ENCODE data around the gene MYH9.

The MYH9 gene

GRCh38 chr22:36359470-36359996 is 28.2 kb downstream of the MYH9 start:
- no peak overlapping the region for H3K4me3 ChIP-seq (replicated peaks; ENCODE audit: low read depth, low read length)
- DNase-seq (ENCODE audit: extremely low read depth, low read depth) = no peak
- TF ChIP-seq, protein P1, sequence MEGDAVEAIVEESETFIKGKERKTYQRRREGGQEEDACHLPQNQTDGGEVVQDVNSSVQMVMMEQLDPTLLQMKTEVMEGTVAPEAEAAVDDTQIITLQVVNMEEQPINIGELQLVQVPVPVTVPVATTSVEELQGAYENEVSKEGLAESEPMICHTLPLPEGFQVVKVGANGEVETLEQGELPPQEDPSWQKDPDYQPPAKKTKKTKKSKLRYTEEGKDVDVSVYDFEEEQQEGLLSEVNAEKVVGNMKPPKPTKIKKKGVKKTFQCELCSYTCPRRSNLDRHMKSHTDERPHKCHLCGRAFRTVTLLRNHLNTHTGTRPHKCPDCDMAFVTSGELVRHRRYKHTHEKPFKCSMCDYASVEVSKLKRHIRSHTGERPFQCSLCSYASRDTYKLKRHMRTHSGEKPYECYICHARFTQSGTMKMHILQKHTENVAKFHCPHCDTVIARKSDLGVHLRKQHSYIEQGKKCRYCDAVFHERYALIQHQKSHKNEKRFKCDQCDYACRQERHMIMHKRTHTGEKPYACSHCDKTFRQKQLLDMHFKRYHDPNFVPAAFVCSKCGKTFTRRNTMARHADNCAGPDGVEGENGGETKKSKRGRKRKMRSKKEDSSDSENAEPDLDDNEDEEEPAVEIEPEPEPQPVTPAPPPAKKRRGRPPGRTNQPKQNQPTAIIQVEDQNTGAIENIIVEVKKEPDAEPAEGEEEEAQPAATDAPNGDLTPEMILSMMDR (IDR thresholded peaks at IDR 0.05; ENCODE audit: low read depth, low read length, missing control alignments) = no peak

GRCh38 chr22:36358533-36359469 is 29.0 kb downstream of the MYH9 start:
- DNase-seq (ENCODE audit: extremely low read depth, low read depth) = no peak
- TF ChIP-seq, protein P1 (IDR thresholded peaks at IDR 0.05; ENCODE audit: low read depth, low read length, missing control alignments) = no peak
- no peak overlapping the region for H3K4me3 ChIP-seq (replicated peaks; ENCODE audit: low read depth, low read length)

DNA sequence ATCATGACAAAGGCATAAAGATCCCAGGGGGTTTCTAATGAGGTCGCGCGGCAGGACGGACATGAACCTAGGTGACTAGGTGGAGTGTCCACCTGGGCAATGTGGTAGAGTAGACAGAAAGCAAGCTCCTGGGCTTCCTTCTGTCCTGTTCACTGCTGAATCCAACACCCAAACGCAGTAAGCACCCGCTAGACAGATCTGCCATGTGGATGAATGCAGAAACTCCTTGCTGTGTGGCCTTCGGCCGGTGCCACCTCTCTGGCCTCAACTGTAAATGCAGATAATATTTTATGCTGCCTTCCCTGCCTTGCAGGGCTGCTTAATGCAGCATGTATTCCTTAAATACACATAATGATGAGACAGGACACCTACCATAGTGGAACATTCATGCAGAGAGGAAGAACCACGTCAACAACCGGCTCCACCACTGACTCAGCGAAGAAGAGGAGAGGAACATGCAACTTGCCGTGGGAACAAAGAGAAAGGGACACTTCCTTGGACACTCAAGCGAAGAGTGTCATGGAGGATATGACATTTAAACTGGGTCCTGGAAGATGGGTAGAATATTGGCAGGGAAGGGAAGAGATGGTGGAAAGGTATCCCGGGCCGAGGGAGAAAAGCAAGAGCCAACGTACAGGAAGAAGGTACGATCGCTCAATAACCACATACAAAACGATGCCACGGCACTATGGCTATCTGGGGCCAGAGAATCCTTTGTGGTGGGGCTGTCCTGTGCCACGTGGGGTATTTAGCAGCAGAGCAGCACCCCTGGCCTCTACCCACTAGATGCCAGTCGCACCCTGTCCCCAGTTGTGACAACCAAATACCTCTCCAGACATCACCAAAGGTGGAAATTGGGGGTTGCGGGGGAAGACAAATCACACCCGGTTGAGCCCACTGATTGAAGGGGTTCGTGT is 30.8 kb downstream of the MYH9 start:
- TF ChIP-seq, protein P1 (IDR thresholded peaks at IDR 0.05; ENCODE audit: low read depth, low read length, missing control alignments) = no peak
- no peak for DNase-seq (ENCODE audit: extremely low read depth, low read depth)
- no peak overlapping the region for H3K4me3 ChIP-seq (replicated peaks; ENCODE audit: low read depth, low read length)

- no peak overlapping the region for H3K4me3 ChIP-seq (replicated peaks; ENCODE audit: low read depth, low read length)
- TF ChIP-seq, protein P1 (IDR thresholded peaks at IDR 0.05; ENCODE audit: low read depth, low read length, missing control alignments) = no peak
These were observed 31.9 kb downstream of the MYH9 start for GRCh38 chr22:36355894-36356293.

GRCh38 chr22:36355362-36355761 is 32.4 kb downstream of the MYH9 start:
- DNase-seq (ENCODE audit: extremely low read depth, low read depth) = no peak
- TF ChIP-seq, protein P1 (IDR thresholded peaks at IDR 0.05; ENCODE audit: low read depth, low read length, missing control alignments) = no peak
- H3K4me3 ChIP-seq (replicated peaks; ENCODE audit: low read depth, low read length) = no peak overlapping the region

More at GRCh38 chr22:36355894-36356293, 31.9 kb downstream of the MYH9 start:
- DNase-seq (ENCODE audit: extremely low read depth, low read depth) = no peak

GRCh38 chr22:36352803-36353507 is 34.8 kb downstream of the MYH9 start:
- no peak overlapping the region for H3K4me3 ChIP-seq (replicated peaks; ENCODE audit: low read depth, low read length)
- no peak for DNase-seq (ENCODE audit: extremely low read depth, low read depth)
- TF ChIP-seq, protein P1 (IDR thresholded peaks at IDR 0.05; ENCODE audit: low read depth, low read length, missing control alignments) = no peak
